Osteoblast (primary cell): ENCODE measurements around the gene TMEM106B. TPM values are rescaled to one million over a fixed set of nuclear protein-coding genes. Genes with fewer than 3 reads are reported as not detected.

ENCODE experiments used
- DNase-seq: peaks from one replicate; pipeline ENCODE4 v3.0.0; 2011; ENCODE audit warnings: low spot score, mixed read lengths; ENCODE audit not compliant: insufficient read length; ENCODE audit errors: missing footprints
- H2AFZ ChIP-seq: 2 replicates; pipeline ENCODE4 v1.6.0; 2011; ENCODE audit warnings: mild to moderate bottlenecking, low read length
- H3K27ac ChIP-seq: 2 replicates; pipeline ENCODE4 v1.5.1; 2011; ENCODE audit warnings: mild to moderate bottlenecking, low read depth, low read length, moderate library complexity
- H3K27me3 ChIP-seq: 2 replicates; pipeline ENCODE4 v1.6.0; 2012; ENCODE audit warnings: mild to moderate bottlenecking, control low read depth, inconsistent platforms, low read length, moderate library complexity; ENCODE audit not compliant: insufficient read depth
- H3K36me3 ChIP-seq: 2 replicates; pipeline ENCODE4 v1.5.1; 2011; ENCODE audit warnings: mild to moderate bottlenecking, low read length, control low read depth, moderate library complexity; ENCODE audit not compliant: insufficient read depth
- H3K4me1 ChIP-seq: 2 replicates; pipeline ENCODE4 v1.5.1; 2011; ENCODE audit warnings: mild to moderate bottlenecking, low read length, control low read depth, moderate library complexity; ENCODE audit not compliant: insufficient read depth
- H3K4me2 ChIP-seq: 2 replicates; pipeline ENCODE4 v1.6.0; 2011; ENCODE audit warnings: mild to moderate bottlenecking, low read length; ENCODE audit not compliant: insufficient read depth
- H3K4me3 ChIP-seq: fragments of 200-600 bp; sonication (generic); 3 replicates; pipeline ENCODE4 v1.5.1; 2012; ENCODE audit warnings: mild to moderate bottlenecking, low read length, inconsistent platforms; ENCODE audit not compliant: insufficient read depth
- H3K79me2 ChIP-seq: 2 replicates; pipeline ENCODE4 v1.6.0; 2012; ENCODE audit warnings: mild to moderate bottlenecking, low read length, control low read depth, inconsistent platforms; ENCODE audit not compliant: insufficient read depth
- H3K9me3 ChIP-seq: 2 replicates; pipeline ENCODE4 v1.5.1; 2011; ENCODE audit warnings: low read depth, low read length, control low read depth
- H4K20me1 ChIP-seq: 2 replicates; pipeline ENCODE4 v1.6.0; 2012; ENCODE audit warnings: mild to moderate bottlenecking, low read length, control low read depth; ENCODE audit not compliant: insufficient read depth
- CTCF ChIP-seq: IDR thresholded peaks from 2 replicates; pipeline ENCODE4 v1.5.1; 2011; ENCODE audit warnings: mild to moderate bottlenecking, low read depth, low read length, moderate library complexity; ENCODE audit errors: extremely low read depth
- total RNA-seq: library from RNA; depleted of rRNA; stranded (reverse); fragments of >200 nt; gene quantifications from 2 replicates; pipeline ENCODE4 v1.2.3, GENCODE V29; 2012

TMEM106B gene
- total RNA-seq, 1 donor = 61.9 TPM

GRCh38 chr7:12173671-12174070 lies 37.4 kb upstream of the TMEM106B start:
- TF ChIP-seq CTCF = no peak
- H3K4me2 ChIP-seq = no peak overlapping the region
- H3K9me3 ChIP-seq = no peaks in the 10 kb centered on the region
- DNase-seq = no peak
- H2AFZ ChIP-seq = no peak overlapping the region
- H3K4me1 ChIP-seq = no peaks in the 10 kb centered on the region
- H4K20me1 ChIP-seq = no peaks in the 10 kb centered on the region
- no peaks in the 10 kb centered on the region for H3K27me3 ChIP-seq
- no peak overlapping the region for H3K4me3 ChIP-seq
- H3K27ac ChIP-seq = no peak overlapping the region
- H3K36me3 ChIP-seq = no peaks in the 10 kb centered on the region
- no peaks in the 10 kb centered on the region for H3K79me2 ChIP-seq

- Histone ChIP-seq H4K20me1 (no peaks in the 10 kb centered on the region), H3K27me3 (no peaks in the 10 kb centered on the region), H2AFZ (no peak overlapping the region), H3K9me3 (no peaks in the 10 kb centered on the region), H3K36me3 (no peaks in the 10 kb centered on the region), H3K4me2 (no peak overlapping the region), H3K27ac (no peak overlapping the region), H3K4me1 (no peaks in the 10 kb centered on the region), H3K4me3 (no peak overlapping the region), H3K79me2 (no peaks in the 10 kb centered on the region)
- TF ChIP-seq CTCF = no peak
- no peak for DNase-seq
These were observed 36.2 kb upstream of the TMEM106B start for GRCh38 chr7:12174931-12175330.

- no peak overlapping the region for H2AFZ ChIP-seq
- H3K4me3 ChIP-seq = no peak overlapping the region
- H4K20me1 ChIP-seq = no peaks in the 10 kb centered on the region
- no peaks in the 10 kb centered on the region for H3K79me2 ChIP-seq
- TF ChIP-seq CTCF = no peak
- H3K27ac ChIP-seq = no peak overlapping the region
- no peaks in the 10 kb centered on the region for H3K9me3 ChIP-seq
- no peak for DNase-seq
- no peaks in the 10 kb centered on the region for H3K36me3 ChIP-seq
- H3K4me1 ChIP-seq = no peaks in the 10 kb centered on the region
- H3K27me3 ChIP-seq = no peaks in the 10 kb centered on the region
- no peak overlapping the region for H3K4me2 ChIP-seq
These were observed 32.8 kb upstream of the TMEM106B start for GRCh38 chr7:12178317-12178716.

DNA sequence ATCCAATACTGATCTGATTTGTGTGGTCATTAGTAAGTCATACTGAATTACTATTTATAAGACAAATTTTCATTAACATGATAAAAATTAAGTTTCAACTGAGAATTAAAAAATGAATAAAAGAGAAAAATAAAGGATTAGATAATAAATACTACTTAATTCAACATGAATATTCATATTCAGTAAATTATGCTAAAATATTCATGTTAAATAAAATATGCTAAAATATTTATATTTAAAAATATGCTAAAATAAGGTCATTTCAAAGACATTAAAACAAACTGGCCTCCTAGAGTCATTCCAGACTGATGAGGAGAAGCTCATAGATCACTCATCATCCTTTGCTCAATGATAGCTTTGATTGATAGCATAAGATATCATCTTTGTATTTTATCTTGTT lies 16.7 kb upstream of the TMEM106B start:
- no peak for TF ChIP-seq CTCF
- no peaks in the 10 kb centered on the region for H4K20me1 ChIP-seq
- no peak overlapping the region for H3K4me3 ChIP-seq
- H3K27me3 ChIP-seq = no peaks in the 10 kb centered on the region
- no peak for DNase-seq
- H3K4me2 ChIP-seq = no peak overlapping the region
- no peaks in the 10 kb centered on the region for H3K79me2 ChIP-seq
- no peaks in the 10 kb centered on the region for H3K4me1 ChIP-seq
- no peak overlapping the region for H3K27ac ChIP-seq
- no peaks in the 10 kb centered on the region for H3K9me3 ChIP-seq
- H2AFZ ChIP-seq = no peak overlapping the region
- H3K36me3 ChIP-seq = no peaks in the 10 kb centered on the region
